Cardiac fibroblast (primary cell): Measurements from ENCODE around the gene ENTHD1.
"Not testable (repeated sequence)": the region's sequence is repeated elsewhere in the genome, so short reads cannot be mapped to it uniquely, and the experiment has no call there.

ENCODE experiments used
- DNase-seq, 2 donors: peaks; one replicate each; pipeline versions ENCODE4 v3.0.0 to v3.0.0-alpha.2; 2010; ENCODE audit warnings: low read depth in 2 of 2
- H3K4me3 ChIP-seq, 2 donors: replicated peaks in 1 of 2; 1 replicate in 1 of 2; 2 replicates in 1 of 2; pipeline ENCODE4 v1.5.1; 2011; ENCODE audit warnings: low read depth in 2 of 2, low read length in 2 of 2, mild to moderate bottlenecking in 2 of 2, moderate library complexity in 1 of 2
- TF ChIP-seq, protein P1 (sequence below): IDR thresholded peaks from one replicate; pipeline ENCODE4 v1.5.1; 2011; ENCODE audit warnings: low read depth, mild to moderate bottlenecking, low read length, inconsistent platforms

ENTHD1 gene

DNA sequence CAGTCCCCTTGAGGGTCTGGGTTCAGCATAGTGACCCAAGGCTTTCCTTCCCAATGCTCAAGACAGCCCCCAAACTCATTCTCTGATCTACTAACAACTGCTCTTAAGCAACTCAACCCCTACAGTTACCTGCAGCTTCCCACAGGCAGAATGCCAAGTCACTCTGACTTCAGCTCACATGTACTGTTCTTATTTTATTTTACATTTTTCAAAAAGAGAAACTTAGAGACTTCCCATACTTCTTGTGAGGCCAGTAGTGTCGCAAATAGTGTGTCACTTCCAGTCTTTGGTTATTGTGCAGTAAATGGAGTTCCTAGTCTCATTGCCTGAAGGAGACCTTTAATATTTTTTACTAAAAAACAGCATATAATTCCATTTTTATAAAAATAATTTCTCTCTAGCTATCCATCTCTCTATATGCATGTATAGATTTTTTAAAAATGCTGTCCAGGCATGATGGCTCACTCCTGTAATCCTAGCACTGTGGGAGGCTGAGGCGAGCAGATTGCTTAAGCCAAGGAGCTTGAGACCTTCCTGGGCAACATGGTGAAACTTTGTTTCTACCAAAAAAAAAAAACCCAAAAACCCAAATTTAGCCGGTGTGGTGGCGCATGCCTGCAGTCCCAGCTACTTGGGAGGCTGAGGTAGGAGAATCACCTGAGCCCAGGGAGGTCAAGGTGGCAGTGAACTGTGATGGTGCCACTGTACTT, 41.8 kb downstream of the ENTHD1 start:
- no peak for DNase-seq
- TF ChIP-seq, protein P1, sequence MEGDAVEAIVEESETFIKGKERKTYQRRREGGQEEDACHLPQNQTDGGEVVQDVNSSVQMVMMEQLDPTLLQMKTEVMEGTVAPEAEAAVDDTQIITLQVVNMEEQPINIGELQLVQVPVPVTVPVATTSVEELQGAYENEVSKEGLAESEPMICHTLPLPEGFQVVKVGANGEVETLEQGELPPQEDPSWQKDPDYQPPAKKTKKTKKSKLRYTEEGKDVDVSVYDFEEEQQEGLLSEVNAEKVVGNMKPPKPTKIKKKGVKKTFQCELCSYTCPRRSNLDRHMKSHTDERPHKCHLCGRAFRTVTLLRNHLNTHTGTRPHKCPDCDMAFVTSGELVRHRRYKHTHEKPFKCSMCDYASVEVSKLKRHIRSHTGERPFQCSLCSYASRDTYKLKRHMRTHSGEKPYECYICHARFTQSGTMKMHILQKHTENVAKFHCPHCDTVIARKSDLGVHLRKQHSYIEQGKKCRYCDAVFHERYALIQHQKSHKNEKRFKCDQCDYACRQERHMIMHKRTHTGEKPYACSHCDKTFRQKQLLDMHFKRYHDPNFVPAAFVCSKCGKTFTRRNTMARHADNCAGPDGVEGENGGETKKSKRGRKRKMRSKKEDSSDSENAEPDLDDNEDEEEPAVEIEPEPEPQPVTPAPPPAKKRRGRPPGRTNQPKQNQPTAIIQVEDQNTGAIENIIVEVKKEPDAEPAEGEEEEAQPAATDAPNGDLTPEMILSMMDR = no peak
- H3K4me3 ChIP-seq = no peak overlapping the region

DNA sequence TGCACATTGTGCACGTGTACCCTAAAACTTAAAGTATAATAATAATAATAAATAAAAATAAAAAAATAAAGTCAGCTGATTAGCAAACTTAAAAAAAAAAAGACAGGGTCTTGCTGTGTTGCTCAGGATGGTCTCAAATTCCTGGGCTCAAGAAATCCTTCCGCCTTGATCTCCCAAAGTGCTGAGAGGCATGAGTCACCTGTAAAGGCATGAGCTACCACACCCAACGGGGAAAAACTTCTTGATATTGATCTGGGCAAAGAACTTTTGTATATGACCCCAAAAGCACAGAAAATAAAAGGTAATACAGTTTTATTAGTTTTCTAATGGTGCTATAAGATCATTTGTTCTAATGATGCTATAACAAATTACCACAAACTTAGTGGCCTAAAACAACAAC, 46.1 kb downstream of the ENTHD1 start:
- TF ChIP-seq, protein P1 = no peak
- no peak for DNase-seq
- H3K4me3 ChIP-seq = no peak overlapping the region

DNA sequence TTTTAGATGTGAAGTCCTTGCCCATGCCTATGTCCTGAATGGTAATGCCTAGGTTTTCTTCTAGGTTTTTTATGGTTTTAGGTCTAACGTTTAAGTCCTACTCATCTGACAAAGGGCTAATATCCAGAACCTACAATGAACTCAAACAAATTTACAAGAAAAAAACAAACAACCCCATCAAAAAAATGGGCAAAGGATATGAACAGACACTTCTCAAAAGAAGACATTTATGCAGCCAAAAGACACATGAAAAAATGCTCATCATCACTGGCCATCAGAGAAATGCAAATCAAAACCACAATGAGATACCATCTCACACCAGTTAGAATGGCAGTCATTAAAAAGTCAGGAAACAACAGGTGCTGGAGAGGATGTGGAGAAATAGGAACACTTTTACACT, 47.0 kb downstream of the ENTHD1 start:
- H3K4me3 ChIP-seq, DNase-seq: not testable (repeated sequence)

DNA sequence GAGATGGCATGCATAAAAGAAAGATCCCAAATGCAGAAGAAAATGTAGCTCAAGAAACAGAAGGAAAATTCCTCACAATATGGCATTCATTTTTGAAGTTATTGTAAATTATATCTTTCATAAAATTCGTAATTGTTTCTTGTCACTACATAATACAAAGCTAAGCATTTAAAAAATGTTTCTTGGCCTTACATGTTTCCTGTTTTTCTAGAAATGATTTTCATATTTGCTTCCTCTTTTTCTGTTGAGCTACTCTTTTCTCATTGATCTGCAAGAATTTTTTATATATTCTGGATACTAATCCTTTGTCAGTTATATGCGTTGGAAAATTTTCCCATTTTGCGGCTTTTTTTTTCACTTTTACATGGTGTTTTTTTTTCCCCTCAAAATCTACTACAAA, 48.0 kb downstream of the ENTHD1 start:
- TF ChIP-seq, protein P1 = no peak
- no peak for DNase-seq
- H3K4me3 ChIP-seq = no peak overlapping the region

DNA sequence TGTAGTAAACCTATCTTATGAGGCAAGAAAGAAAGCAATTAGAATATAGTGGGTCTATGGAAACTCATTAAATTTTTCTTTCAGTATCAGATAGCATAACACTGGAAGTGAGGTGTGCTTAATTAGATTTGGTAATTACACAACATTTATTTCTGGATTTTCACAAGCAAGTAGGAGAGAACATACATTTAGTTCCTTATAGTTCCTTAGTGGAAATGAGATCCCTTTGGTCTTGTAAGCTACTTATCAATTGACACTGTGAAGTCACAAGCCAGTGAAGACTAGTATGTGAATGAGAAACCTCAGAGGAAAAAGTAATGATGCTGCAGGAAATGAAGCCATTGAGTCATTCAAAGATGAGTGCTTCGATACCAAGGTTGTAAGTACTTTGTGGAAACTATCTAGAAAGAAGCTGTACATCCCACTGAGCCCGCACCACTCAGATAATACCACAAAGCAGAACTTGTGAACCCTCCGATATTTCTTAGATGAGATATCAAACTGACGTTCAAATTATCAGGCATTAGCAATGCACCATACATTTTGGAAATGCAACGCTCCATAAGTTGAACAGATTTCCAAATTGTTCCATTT, 53.5 kb downstream of the ENTHD1 start:
- no peak overlapping the region for H3K4me3 ChIP-seq
- TF ChIP-seq, protein P1 = no peak
- no peak for DNase-seq

DNA sequence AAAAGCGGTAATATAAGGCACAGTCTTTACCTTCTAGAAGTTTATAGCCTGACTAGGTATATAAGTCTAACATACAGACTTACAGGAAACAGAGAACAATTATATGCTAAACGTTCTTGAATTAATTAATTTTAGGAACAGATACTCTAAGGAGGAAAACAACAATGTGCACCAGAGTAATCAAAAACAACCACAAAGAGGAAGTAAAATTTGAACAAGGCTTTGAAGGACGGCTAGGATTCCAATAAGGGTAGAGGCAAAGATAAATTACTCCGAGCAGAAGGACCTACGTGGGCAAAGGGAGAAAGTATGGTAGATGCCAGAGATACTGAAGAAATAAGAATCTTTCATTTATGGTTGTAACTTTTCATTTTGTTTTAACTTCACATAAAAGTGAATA, 54.4 kb downstream of the ENTHD1 start:
- DNase-seq = no peak
- H3K4me3 ChIP-seq = no peak overlapping the region
- TF ChIP-seq, protein P1 = no peak

DNA sequence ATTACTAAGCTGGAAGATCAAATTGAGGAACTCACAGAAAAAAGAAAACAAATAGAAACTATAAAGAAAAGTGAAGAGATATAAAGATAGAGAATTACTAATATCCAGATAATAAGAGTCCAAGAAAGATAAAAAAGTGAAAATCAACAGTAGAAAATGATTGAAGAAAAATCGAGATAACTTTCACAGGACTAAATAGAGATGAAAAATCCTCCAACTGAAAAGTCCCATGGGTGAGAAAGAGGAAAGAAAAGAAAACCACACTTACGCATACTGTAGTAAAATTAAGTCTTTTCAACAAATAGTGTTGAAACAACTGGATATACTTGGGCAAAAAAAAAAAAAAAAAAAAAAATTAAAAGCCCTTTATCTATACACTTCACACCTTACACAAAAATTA, 60.0 kb downstream of the ENTHD1 start:
- TF ChIP-seq, protein P1 = no peak
- no peak for DNase-seq
- H3K4me3 ChIP-seq = no peak overlapping the region
